Ishikawa (cell line): ENCODE measurements around the gene EIF1AX.

ENCODE experiments used
- EP300 ChIP-seq: IDR thresholded peaks from 2 replicates; pipeline ENCODE4 v1.6.1; 2012; ENCODE audit warnings: borderline replicate concordance
- REST ChIP-seq: IDR thresholded peaks from 2 replicates; pipeline ENCODE4 v1.6.1; 2012; ENCODE audit warnings: low read depth, mild to moderate bottlenecking
- USF1 ChIP-seq: IDR thresholded peaks from 2 replicates; pipeline ENCODE4 v1.6.1; 2012

GRCh38 chrX:20112022-20112774 lies 29.4 kb downstream of the EIF1AX start:
- TF ChIP-seq REST, result no peak
- TF ChIP-seq USF1, result no peak
- no peak for TF ChIP-seq EP300
